Upper lobe of right lung (tissue), 1 donor: ENCODE results near the gene LINC00237. TPM values are rescaled to one million over a fixed set of nuclear protein-coding genes. Genes with fewer than 3 reads are reported as not detected.

Experiments
- ATAC-seq: fragments of 200-7000 bp; cut with Tn5 transposase; one replicate; pipeline ENCODE4 v1.9.1; 2020; ENCODE audit warnings: mild to moderate bottlenecking, moderate library complexity
- DNase-seq: peaks from one replicate; pipeline ENCODE4 v3.0.0-alpha.2; 2020
- H3K27ac ChIP-seq: fragments of 200-600 bp; one replicate; pipeline ENCODE4 v1.8.0; 2022
- H3K27me3 ChIP-seq: fragments of 200-600 bp; one replicate; pipeline ENCODE4 v1.8.0; 2022; ENCODE audit warnings: mild to moderate bottlenecking
- H3K36me3 ChIP-seq: fragments of 200-600 bp; one replicate; pipeline ENCODE4 v1.8.0; 2022
- H3K4me1 ChIP-seq: fragments of 200-600 bp; one replicate; pipeline ENCODE4 v1.8.0; 2022
- H3K4me3 ChIP-seq: fragments of 200-600 bp; one replicate; pipeline ENCODE4 v1.8.0; 2022; ENCODE audit warnings: mild to moderate bottlenecking
- H3K9me3 ChIP-seq: fragments of 200-600 bp; one replicate; pipeline ENCODE4 v1.8.0; 2022
- intact Hi-C: fragments of 100-400 bp; cut with DNase I; formaldehyde crosslinking; loops from one replicate; pipeline ENCODE4 v1.11.0; 2022
- long read RNA-seq: library from polyadenylated mRNA; unstranded; transcript quantifications from one replicate; pipeline ENCODE4 v2.0.0, GENCODE V29; 2021
- total RNA-seq: library from RNA; stranded (reverse); fragmentation: NEBNext Ultra II Directional; extraction: Animal tissue kit (Norgen Biotek cat#: 25700); gene quantifications from one replicate; pipeline ENCODE4 v1.2.1, GENCODE V29; 2021
- TF ChIP-seq, protein P1 (sequence below): fragments of 200-600 bp; IDR thresholded peaks from one replicate; pipeline ENCODE4 v1.8.0; 2022; ENCODE audit warnings: antibody characterized with exemption
- donor health status: DM: no; HTN: yes; CAD: no; lungs with severe emphysema.

Gene LINC00237
- not detected for total RNA-seq
- long read RNA-seq: 0 reads

DNA sequence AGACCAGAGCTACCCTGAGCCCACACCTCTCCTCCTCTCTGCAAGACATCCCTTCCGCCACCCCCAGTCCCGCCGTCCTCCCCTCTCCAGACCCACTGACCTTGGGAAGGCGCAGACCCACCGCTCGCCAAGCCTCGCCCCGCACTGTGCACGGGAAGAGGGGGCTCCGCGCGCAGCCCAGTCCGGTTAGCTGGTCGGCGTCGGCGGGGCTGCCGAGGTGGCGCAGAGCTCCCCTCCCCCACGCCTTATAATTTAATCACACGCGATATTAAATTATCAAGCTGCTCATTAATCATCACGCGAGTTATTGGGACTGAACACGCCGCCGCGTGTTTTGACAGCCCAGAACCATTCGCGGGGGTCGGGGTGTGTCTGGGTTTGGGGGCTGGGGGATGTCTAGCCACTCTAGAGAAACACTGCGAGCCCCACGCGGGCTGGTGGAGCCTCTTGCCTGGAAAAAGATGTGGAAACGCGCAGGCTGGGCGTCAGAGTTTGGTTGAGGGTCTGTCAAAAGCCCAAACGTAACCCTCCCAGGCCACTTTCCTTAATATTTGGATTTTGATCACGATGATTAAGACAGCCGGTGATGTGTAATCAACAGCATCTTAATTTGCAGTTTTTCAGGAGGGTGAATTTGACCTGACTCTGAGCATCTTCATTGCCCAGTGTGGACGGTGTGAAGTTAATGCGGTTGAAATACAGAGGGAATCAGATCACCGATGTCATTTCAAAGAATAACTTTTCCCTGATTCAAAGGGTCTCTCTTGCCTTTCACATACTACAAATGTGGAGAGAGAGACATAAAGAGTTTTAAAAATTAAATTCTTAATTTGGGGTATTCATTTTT, at the start of gene LINC00237:
TSS of gene LINC00237 (minus strand) at position 188 of the 847 bp plus-strand sequence.
- H3K4me3 ChIP-seq: no peak within 1 kb of the TSS
- H3K27me3 ChIP-seq: peaks cover 84% of the 10 kb centered on the region
- TF ChIP-seq, protein P1, sequence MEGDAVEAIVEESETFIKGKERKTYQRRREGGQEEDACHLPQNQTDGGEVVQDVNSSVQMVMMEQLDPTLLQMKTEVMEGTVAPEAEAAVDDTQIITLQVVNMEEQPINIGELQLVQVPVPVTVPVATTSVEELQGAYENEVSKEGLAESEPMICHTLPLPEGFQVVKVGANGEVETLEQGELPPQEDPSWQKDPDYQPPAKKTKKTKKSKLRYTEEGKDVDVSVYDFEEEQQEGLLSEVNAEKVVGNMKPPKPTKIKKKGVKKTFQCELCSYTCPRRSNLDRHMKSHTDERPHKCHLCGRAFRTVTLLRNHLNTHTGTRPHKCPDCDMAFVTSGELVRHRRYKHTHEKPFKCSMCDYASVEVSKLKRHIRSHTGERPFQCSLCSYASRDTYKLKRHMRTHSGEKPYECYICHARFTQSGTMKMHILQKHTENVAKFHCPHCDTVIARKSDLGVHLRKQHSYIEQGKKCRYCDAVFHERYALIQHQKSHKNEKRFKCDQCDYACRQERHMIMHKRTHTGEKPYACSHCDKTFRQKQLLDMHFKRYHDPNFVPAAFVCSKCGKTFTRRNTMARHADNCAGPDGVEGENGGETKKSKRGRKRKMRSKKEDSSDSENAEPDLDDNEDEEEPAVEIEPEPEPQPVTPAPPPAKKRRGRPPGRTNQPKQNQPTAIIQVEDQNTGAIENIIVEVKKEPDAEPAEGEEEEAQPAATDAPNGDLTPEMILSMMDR: no peak
- DNase-seq: no peak
- ATAC-seq: no peak
- no peaks in the 10 kb centered on the region for H3K9me3 ChIP-seq
- H3K36me3 ChIP-seq: no peaks in the 10 kb centered on the region
- no peak within 1 kb of the TSS for H3K27ac ChIP-seq
- intact Hi-C loops: no loop called here
- H3K4me1 ChIP-seq: peaks cover 27% of the 10 kb centered on the region

DNA sequence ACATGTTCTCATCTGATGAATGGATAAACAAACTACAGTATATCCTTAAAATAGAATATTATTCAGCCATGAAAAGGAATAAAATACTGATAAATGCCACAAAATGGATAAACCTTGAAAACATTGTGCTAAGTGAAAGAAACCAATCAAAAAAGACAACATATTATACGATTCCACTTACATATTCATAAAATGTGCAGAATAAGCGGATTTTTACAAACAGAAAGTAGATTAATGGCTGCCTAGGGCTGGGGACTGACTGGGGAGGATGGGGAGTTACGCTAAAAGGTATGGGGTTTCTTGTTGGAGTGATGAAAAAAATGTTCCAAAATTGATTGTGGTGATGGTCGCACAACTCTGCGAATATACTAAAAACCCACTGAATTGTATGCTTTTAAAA, 49.1 kb upstream of the LINC00237 start:
- intact Hi-C loops: no loop called here
- H3K4me1 ChIP-seq: no peaks in the 10 kb centered on the region
- TF ChIP-seq, protein P1: no peak
- no peak overlapping the region for H3K4me3 ChIP-seq
- H3K27me3 ChIP-seq: no peaks in the 10 kb centered on the region
- no peak for DNase-seq
- H3K27ac ChIP-seq: no peak overlapping the region
- H3K36me3 ChIP-seq: no peaks in the 10 kb centered on the region
- no peak for ATAC-seq
- H3K9me3 ChIP-seq: no peaks in the 10 kb centered on the region

DNA sequence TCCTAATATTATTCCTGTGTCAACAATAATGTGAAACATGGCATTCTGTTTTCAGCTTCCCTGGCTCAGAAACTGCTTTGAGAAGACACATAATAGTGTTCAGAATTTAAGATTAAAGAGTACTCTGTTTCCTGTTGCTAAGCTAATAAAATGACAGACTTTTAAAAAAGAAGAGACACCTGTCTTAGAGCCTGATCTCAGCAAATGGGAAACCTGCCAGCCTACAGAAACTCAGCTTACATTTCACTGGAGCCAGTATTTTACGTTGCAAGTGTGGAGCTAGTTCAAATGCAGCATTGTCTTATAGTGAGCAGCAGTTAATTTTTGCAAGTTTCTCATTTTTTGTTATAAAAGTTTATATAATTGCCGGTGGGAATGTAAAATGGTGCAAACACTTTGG, 48.5 kb upstream of the LINC00237 start:
- Histone ChIP-seq H3K36me3 (no peaks in the 10 kb centered on the region), H3K27ac (no peak overlapping the region), H3K4me1 (no peaks in the 10 kb centered on the region), H3K4me3 (no peak overlapping the region), H3K27me3 (no peaks in the 10 kb centered on the region), H3K9me3 (no peaks in the 10 kb centered on the region)
- intact Hi-C loops: no loop called here
- DNase-seq (no peak), ATAC-seq (no peak)
- TF ChIP-seq, protein P1: no peak

DNA sequence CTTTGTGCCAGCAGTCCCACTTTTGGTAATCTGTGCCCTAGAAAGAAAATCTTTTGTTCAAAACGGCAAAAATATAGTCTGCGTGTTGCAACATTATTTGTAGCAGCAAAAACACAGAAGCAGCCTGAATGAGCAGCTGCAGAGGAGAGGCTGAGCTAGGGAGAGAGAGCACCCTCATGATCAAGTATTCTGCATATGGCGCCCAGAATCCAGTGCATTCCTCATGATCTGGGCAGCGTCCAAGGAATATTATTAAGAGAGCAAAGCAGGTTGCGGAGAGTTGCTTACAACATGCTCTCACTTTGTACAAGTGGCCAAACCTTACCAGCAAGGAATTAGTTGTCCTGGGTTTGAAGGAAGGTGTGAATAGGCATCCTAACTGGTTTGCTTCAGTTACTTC, 45.6 kb upstream of the LINC00237 start:
- DNase-seq (no peak), ATAC-seq (peak; percentile 22)
- H3K9me3 ChIP-seq: no peaks in the 10 kb centered on the region
- intact Hi-C loops: no loop called here
- H3K4me3 ChIP-seq: no peak overlapping the region
- H3K27ac ChIP-seq: no peak overlapping the region
- H3K36me3 ChIP-seq: no peaks in the 10 kb centered on the region
- TF ChIP-seq, protein P1: no peak
- H3K27me3 ChIP-seq: no peaks in the 10 kb centered on the region
- H3K4me1 ChIP-seq: no peaks in the 10 kb centered on the region

DNA sequence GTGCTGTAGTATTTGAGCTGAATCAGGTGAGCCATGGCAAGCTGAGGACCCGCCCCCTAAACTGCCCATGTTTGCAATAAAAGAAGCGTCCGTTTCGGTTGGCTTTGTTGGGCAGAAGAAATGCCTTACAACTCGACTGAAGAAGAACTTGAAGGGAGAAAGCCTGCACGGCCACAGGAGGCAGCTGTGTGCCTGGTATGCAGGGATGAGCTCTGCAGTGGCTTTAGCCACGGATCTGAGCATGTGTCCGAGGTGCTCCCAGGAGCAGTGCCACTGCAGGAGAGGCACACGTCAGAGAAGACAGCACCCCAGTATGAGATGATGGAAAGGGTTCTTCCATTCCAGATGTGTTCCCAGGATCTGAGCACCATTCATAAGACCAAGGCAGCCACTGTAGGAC, 43.2 kb upstream of the LINC00237 start:
- DNase-seq (no peak), ATAC-seq (no peak)
- no peaks in the 10 kb centered on the region for H3K27me3 ChIP-seq
- no peaks in the 10 kb centered on the region for H3K4me1 ChIP-seq
- TF ChIP-seq, protein P1: no peak
- intact Hi-C loops: no loop called here
- H3K9me3 ChIP-seq: no peaks in the 10 kb centered on the region
- no peak overlapping the region for H3K4me3 ChIP-seq
- H3K27ac ChIP-seq: no peak overlapping the region
- no peaks in the 10 kb centered on the region for H3K36me3 ChIP-seq
